GM21723 (cell line): Measurements from ENCODE around the gene LRBA.

Experiments
- ATAC-seq: cut with Tn5 transposase; IDR thresholded peaks from one replicate; pipeline ENCODE4 v1.9.1; 2021; ENCODE audit warnings: mild to moderate bottlenecking, moderate library complexity; ENCODE audit not compliant: unreplicated experiment

The LRBA gene

DNA sequence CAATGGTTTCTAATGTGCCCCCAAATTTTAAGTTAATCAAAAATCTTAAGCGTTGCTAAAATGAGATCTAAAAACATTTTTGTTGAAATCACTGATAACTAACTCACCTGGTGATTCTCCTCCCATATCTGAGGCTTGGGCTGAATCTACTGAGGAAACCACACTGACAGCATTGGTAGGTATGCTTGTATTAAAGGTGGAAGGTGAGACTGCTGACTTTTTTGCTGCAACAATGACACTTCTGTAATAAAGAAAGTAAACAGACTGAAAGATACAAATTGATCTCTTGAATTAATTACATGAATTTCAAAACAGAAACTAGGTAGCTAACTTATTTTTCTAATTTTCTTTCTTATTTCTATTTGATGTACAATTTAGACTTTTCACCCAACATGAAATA, 198.1 kb downstream of the LRBA start:
- ATAC-seq: no peak

DNA sequence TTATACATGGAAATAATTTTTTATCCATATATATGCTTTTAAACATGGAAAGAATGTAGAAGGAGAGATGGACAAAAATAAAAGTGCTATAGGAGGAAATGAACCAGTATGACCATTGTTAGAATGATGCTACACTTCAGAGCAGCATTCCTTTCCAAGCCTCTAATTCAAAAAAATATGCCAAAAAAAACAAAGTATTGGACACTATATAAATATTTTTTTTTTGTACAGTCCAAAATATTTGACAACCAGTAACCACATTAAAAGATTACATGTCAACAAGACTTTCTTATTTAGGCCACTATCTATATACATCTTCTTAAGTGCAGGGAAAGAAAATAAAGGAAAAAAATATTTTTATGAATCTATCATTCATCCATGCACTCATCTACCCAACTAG, 198.6 kb downstream of the LRBA start:
- no peak for ATAC-seq

DNA sequence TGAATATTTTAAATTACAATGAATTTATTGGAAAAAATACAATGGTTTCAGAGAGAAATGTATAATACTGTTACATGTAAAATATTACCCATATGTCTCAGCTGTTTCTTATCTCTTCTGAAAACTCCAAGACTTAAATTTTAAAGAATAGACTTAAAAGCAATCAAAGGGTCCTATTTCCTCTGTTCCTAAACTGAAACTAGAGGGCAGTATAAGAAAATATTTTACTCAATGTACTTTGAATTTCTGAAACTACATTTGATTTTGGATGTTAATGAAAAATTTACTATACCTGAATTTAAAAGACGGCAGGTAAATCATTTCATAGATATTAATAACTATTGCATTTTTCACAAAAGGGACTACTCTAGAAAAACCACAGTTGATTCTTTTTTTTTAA, 200.2 kb downstream of the LRBA start:
- ATAC-seq: no peak

DNA sequence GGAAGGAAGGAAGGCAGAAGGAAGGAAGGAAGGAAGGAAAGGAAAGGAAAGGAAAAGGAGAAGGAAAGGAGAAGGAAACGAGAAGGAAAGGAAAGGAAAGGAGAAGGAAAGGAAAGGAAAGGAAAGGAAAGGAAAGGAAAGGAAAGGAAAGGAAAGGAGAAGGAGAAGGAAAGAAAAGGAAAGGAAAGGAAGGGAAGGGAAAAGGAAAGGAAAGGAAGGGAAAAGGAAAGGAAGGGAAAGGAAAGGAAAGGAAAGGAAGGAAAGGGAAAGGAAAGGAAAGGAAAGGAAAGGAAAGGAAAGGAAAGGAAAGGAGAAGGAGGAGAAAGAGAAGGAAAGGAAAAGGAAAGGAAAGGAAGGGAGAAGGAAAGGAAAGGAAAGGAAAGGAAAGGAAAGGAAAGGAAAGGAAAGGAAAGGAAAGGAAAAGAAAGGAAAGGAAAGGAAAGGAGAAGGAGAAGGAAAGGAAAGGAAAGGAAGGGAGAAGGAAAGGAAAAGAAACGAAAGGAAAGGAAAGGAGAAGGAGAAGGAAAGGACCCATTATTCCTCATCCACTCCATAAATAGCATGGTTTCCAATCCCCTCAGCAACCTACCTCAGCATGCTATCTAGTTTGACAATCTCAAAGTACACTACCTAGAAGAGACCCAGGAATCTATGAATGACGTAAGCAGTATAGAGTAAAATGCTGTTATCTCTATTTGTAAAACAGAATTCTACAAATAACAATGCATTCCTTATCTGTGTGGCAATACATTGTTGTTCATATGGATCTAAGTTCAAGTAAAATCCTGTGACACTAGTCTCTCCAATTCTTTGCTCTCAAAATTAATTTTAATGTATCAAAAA, 209.7 kb downstream of the LRBA start:
- no peak for ATAC-seq

- no peak for ATAC-seq
Measured at GRCh38 chr4:150801833-150802232, 213.3 kb downstream of the LRBA start.

- ATAC-seq: no peak
Measured at GRCh38 chr4:150799207-150799606, 215.9 kb downstream of the LRBA start.

GRCh38 chr4:150794706-150795105, 220.4 kb downstream of the LRBA start:
- ATAC-seq: no peak

- ATAC-seq: no peak
Measured at GRCh38 chr4:150789864-150790263, 225.2 kb downstream of the LRBA start.

DNA sequence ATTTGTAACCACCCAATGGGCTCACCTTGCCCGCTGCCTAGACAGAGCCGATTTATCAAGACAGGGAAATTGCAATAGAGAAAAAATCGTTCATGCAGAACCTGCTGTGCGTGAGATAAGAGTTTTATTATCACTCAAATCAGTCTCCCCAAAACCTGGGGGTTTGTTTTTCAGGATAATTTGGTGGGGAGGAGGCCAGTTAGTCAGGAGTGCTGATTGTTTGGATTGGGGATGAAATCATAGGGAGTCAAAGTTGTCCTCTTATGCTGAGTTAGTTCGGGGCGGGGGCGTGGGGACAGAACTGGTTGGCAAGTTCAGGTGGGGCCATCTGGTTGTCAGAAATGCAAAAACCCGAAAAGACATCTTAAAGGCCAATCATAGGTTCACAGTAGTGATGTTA, 230.1 kb downstream of the LRBA start:
- ATAC-seq: no peak

- ATAC-seq: no peak
Measured at GRCh38 chr4:150784305-150784704, 230.8 kb downstream of the LRBA start.

GRCh38 chr4:150782921-150783320, 232.2 kb downstream of the LRBA start:
- ATAC-seq: no peak

DNA sequence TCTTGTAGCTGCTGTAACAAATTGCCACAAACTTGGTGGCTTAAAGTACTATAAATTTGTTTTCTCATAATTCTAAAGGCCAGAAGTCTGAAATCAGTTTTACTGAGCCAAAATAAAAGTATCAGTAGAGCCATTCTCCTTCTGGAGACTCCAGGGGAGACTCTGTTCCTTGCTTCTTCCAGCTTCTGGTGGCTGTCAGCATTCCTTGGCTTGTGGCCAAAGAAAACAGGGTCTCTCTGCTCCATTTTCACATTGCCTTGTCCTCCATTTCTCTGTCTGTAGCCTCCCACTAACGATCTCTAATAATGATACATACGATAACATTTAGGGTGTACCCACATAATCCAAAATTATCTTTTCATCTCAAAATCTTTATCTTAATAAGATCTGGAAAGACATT, 232.8 kb downstream of the LRBA start:
- no peak for ATAC-seq

GRCh38 chr4:150781191-150781590, 233.9 kb downstream of the LRBA start:
- no peak for ATAC-seq

- no peak for ATAC-seq
Measured at GRCh38 chr4:150779707-150780106, 235.4 kb downstream of the LRBA start.

- ATAC-seq: no peak
Measured at GRCh38 chr4:150773729-150774449, 241.2 kb downstream of the LRBA start.

- no peak for ATAC-seq
Measured at GRCh38 chr4:150773032-150773431, 242.1 kb downstream of the LRBA start.

GRCh38 chr4:150771382-150771781, 243.7 kb downstream of the LRBA start:
- ATAC-seq: no peak

DNA sequence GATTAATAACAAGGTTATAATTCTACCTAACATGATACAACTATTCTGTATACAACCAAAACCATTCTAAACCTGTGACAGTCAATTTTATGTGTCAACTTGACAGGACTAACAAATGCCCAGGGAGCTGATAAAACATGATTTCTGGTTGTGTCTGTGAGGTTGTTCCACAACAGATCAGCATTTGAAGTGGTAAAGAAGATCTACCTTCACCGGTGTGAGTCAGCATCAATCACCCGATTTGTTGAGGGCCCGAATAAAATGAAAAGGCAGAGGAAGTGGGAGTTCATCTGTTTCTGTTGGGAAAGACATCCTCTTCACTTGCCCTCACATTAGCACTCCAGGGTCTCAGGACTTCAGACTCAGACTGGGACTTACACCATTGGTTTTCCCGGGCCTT, 245.2 kb downstream of the LRBA start:
- no peak for ATAC-seq

- no peak for ATAC-seq
Measured at GRCh38 chr4:150769248-150769647, 245.8 kb downstream of the LRBA start.

- no peak for ATAC-seq
Measured at GRCh38 chr4:150768497-150768896, 246.6 kb downstream of the LRBA start.

DNA sequence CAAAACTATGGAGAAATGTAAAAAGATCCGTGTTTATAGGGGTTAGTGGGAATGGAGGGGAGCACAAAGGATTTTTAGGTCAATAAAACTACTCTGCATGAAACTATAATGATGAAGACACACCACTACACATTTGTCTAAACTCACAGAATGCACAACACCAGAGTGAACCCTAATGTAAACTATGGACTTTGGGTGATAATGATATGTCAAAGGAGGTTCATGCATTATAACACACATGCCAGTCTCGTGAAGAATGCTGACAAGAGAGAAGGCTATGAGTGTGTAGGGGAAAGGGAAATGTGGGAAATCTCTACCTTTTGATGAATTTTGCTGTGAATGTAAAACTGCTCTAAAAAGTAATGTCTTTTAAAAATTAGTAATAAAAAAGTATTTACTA, 249.9 kb downstream of the LRBA start:
- no peak for ATAC-seq

GRCh38 chr4:150751648-150752047, 263.4 kb downstream of the LRBA start:
- ATAC-seq: no peak
